Neural cell (in vitro differentiated cells): ENCODE data around the gene DPYD.
A peak's percentile ranks its signal among the peaks of the same experiment; 100 is the strongest.

Experiments used
- CTCF ChIP-seq: fragments of 450-650 bp; IDR thresholded peaks from 2 replicates; pipeline ENCODE4 v1.5.1; 2014; ENCODE audit warnings: antibody characterized with exemption, mild to moderate bottlenecking, moderate library complexity; ENCODE audit not compliant: poor library complexity, severe bottlenecking
- EZH2 ChIP-seq: fragments of 200-600, 300-800 bp; shearing (Covaris generic), sonication (generic); IDR thresholded peaks from 2 replicates; pipeline ENCODE4 v1.6.1; 2014; ENCODE audit warnings: antibody characterized with exemption, low read length, borderline replicate concordance, mild to moderate bottlenecking; ENCODE audit not compliant: insufficient read depth, poor library complexity, severe bottlenecking
- SMC3 ChIP-seq: fragments of 450-650 bp; conservative IDR thresholded peaks from 2 replicates; pipeline ENCODE4 v1.6.1; 2014; ENCODE audit warnings: antibody characterized with exemption, mild to moderate bottlenecking, moderate library complexity; ENCODE audit not compliant: poor library complexity

- TF ChIP-seq EZH2: no peak
- peak; percentile 48 for TF ChIP-seq SMC3
- TF ChIP-seq CTCF: no peak
Measured at GRCh38 chr1:97743129-97743528, 177.7 kb downstream of the DPYD start.
